A549 treated with DMSO at 1 μM for 4 hours (cell line): ENCODE data around the gene TMEM219. TPM values are rescaled to one million over a fixed set of nuclear protein-coding genes. Genes with fewer than 3 reads are reported as not detected.

ENCODE experiments used
- total RNA-seq: library from RNA; stranded (reverse); fragments of 200-300 nt; extraction: Qiagen RNA extraction; gene quantifications from 5 replicates; pipeline ENCODE4 v1.2.3, GENCODE V29; 2022; ENCODE audit warnings: low read depth

The TMEM219 gene
- 91.6 to 102 TPM (median 95.7 TPM) in 5 replicates for total RNA-seq

DNA sequence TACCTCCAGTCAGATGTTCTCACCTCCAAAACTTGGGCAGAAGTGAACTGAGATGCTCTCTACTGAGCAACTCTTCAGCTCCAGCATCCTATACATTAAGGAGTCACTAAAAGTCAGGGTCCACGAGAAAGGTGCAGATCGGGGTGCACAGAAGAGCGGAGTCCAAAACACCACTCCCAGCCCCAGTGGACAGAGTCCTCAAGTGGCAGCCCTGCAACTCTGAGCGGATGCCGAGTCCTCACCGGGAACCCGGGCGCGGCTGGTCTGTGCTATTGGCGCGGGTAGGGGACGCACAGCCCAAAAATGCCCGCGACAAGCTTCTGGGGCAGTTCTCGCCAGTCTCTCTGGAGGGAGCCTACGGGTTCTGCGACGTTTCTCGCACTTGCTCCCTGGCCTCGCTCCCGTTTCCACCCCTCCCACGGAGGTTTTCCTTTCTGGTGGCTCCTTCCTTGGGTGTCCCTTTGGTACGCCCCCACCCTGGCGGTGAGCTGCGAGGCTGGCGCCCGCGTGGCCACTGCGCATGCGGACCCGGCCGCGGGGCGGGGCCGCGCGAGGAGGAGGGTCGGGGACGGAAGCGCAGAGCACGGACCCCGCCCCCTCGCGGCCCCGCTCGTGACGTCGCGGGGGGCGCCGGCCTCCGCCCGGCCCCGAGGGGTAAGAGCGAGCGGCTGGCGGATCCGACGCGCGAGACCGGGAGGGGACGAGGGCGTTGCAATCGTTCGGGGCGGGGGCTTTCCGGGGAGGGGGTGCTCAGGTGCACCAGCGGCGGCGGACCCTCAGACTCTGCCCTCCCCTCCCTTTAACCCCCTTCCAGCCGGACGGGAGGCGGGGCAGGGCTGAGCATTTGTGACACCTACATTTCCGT is at the start of gene TMEM219:
Gene TMEM219, plus strand, starts transcription at position 601 of the 865 bp plus-strand sequence. CDS start 1,065 bp downstream, outside the sequence.

DNA sequence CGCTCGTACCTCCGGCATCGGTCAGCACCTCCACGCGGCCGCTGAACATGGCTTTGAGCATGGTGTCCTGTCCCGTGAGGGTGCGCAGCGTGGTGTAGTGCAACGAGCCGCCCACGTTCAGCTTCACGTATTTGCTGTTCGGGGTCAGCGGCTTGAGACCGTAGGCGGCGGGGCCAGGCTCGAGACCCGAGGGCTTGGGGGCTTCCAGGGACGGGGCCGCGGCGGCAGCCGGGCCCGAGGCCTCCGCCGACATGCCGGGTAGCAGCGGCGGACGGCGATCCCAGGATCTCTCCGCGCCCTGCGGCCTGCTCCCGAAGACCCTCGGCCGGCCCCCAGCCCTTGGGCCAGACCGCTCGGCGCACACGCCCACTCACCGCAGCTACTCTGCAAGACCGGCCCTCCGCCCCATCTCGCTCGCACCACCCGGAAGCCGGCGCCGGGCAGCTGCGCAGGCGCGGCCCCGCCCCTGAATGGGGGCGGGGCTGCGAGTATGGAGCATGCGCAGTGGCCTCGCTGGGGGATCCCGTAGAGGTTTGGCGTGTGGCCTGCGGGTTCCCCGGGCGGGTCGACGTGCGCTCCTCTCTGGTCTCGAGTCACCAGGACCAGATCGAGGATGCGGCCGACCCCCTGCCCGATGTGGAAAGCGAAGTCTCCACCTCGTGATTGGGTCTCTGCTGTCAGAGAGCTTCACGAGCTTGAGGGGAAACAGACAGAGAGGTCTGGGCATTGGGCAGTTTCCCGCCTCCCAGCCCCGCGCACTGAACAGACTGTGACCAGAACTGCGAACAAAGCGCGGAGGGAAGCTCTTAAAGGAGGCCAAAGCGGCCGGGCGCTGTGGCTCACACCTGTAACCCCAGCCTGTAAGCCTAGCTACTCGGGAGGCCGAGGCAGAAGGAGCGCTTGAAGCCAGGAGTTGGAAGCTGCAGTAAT is 35.8 kb upstream of the TMEM219 start, which contains the start of gene KCTD13:
Gene KCTD13, minus strand, starts transcription at position 446 of the 930 bp plus-strand sequence. Its CDS starts 193 bp downstream, at position 253.

GRCh38 chr16:29973384-29974246 is 11.7 kb downstream of the TMEM219 start, which contains the start of gene TAOK2:
TSS of gene TAOK2 (plus strand) at chr16:29973868. CDS start at chr16:29977773, 3,905 bp downstream.

DNA sequence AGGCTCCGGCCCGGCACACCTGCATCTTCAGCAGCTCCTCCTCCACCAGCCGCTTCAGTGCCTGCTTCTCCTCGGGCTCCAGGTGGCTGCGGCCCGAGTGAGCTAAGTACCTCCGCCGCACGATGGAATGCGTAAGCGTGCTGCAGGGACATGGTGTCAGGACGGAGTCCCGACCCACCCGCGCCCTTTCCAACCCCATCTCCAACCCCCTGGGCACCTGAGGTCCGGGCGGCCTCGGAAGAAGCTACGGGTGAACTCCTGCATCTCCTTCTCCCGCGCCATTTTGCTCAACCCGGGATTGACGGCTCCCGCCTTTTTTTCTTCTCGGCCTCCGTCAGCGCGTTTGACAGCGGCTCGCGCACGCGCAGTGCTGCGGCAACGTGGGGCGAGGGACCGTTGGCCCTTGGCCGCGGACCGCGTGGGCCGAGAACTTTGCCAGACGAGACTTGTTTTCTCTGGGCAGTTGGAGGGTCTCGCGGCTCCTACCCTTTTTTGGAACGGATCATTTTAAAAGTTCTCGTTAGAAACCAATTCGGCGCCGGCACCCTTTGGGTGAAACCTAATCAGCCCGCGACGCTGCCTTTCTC is 33.5 kb downstream of the TMEM219 start, which contains the start of gene HIRIP3:
Gene HIRIP3, minus strand, starts transcription at position 294 of the 587 bp plus-strand sequence. Its CDS starts 12 bp downstream, at position 282.

DNA sequence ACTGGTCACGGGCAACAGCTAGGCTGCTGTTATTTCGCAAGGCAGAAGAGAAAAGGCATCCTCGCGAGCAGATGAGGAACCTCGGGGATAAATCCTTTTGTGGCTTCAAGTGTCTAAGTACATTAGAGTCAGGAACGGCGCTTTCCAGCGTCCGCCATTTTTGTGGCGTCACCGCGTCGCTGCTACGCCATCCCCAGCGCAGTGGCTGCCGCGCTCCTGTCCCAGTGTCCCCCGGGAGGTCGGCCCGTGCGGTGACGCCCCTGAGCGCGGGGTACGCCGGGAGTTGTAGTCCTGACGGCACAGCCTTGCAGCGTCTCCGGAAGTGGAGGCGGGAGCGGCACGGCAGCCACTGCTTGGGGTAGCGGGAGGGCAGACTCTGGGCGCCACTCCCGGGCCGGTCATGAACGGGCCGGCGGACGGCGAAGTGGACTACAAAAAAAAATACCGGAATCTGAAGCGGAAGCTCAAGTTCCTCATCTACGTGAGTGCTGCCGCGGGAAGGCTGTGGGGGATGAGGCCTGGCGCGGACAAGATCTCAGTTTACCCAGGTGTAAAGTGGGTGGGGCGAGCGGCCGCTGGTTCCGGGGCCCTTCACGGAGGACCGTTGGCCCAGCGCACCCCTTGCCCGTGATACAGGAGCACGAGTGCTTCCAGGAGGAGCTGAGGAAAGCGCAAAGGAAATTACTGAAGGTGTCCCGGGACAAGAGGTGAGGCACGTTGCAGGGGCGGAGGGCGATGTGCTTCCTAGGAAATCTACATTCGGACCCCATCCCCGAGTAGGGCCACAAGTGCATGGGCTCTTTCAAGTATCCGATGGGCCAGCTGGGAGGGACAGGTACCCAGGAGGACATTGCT is 34.3 kb downstream of the TMEM219 start, which contains the start of gene INO80E:
Gene INO80E, plus strand, starts transcription at position 331 of the 855 bp plus-strand sequence. Its CDS starts 70 bp downstream, at position 401.

GRCh38 chr16:30010844-30011713 is 49.2 kb downstream of the TMEM219 start, which contains the start of gene DOC2A:
TSS of gene DOC2A (minus strand) at chr16:30011027. CDS start at chr16:30010222, 805 bp downstream.

Other genes with a start within 250 kb of the TMEM219 start
- gene C16orf54, start 216.1 kb upstream of the TMEM219 start, total RNA-seq = not detected in 5 replicates
- not detected in 5 replicates for gene ZG16, start 183.8 kb upstream of the TMEM219 start, total RNA-seq
- gene KIF22, start 171.3 kb upstream of the TMEM219 start, total RNA-seq = 87.1 to 102 TPM (median 95.2 TPM) in 5 replicates
- 180 to 210 TPM (median 192 TPM) in 5 replicates for gene MAZ, start 155.6 kb upstream of the TMEM219 start, total RNA-seq
- gene PRRT2, start 149.9 kb upstream of the TMEM219 start, total RNA-seq = 0.30 to 0.43 TPM (median 0.34 TPM) in 5 replicates
- gene PAGR1, start 145.9 kb upstream of the TMEM219 start, total RNA-seq = 36.8 to 51.9 TPM (median 45.4 TPM) in 5 replicates
- gene MVP, start 141.6 kb upstream of the TMEM219 start, total RNA-seq = 116 to 134 TPM (median 120 TPM) in 5 replicates
- 73.6 to 101 TPM (median 98.3 TPM) in 5 replicates for gene CDIPT, start 98.9 kb upstream of the TMEM219 start, total RNA-seq
- gene SEZ6L2, start 62.5 kb upstream of the TMEM219 start, total RNA-seq = 20.8 to 24.4 TPM (median 21.7 TPM) in 5 replicates
- gene ASPHD1, start 61.6 kb upstream of the TMEM219 start, total RNA-seq = 23.0 to 29.4 TPM (median 26.9 TPM) in 5 replicates
- gene KCTD13, start 35.9 kb upstream of the TMEM219 start, total RNA-seq = 15.4 to 21.6 TPM (median 19.2 TPM) in 5 replicates
- gene TAOK2, start 11.8 kb downstream of the TMEM219 start, total RNA-seq = 31.2 to 38.4 TPM (median 34.6 TPM) in 5 replicates
- gene HIRIP3, start 33.5 kb downstream of the TMEM219 start, total RNA-seq = 13.2 to 17.1 TPM (median 14.0 TPM) in 5 replicates
- gene INO80E, start 34.2 kb downstream of the TMEM219 start, total RNA-seq = 99.8 to 115 TPM (median 105 TPM) in 5 replicates
- 1.5 to 3.0 TPM (median 2.6 TPM) in 5 replicates for gene DOC2A, start 48.9 kb downstream of the TMEM219 start, total RNA-seq
- not detected in 5 replicates for gene C16orf92, start 61.1 kb downstream of the TMEM219 start, total RNA-seq
- 0.31 to 0.68 TPM (median 0.43 TPM) in 5 replicates for gene TLCD3B, start 69.2 kb downstream of the TMEM219 start, total RNA-seq
- 1,690 to 2,030 TPM (median 1,847 TPM) in 5 replicates for gene ALDOA, start 103.7 kb downstream of the TMEM219 start, total RNA-seq
- gene PPP4C, start 113.9 kb downstream of the TMEM219 start, total RNA-seq = 123 to 149 TPM (median 135 TPM) in 5 replicates
- gene TBX6, start 129.8 kb downstream of the TMEM219 start, total RNA-seq = 0.20 to 0.45 TPM (median 0.25 TPM) in 5 replicates
- gene YPEL3, start 134.1 kb downstream of the TMEM219 start, total RNA-seq = 6.7 to 11.1 TPM (median 8.9 TPM) in 5 replicates
- gene GDPD3, start 151.5 kb downstream of the TMEM219 start, total RNA-seq = 1.5 to 2.8 TPM (median 2.0 TPM) in 5 replicates
- gene MAPK3, start 161.1 kb downstream of the TMEM219 start, total RNA-seq = 33.7 to 37.8 TPM (median 36.7 TPM) in 5 replicates
- gene CORO1A, start 221.5 kb downstream of the TMEM219 start, total RNA-seq = 2.9 to 4.0 TPM (median 3.5 TPM) in 5 replicates
- 163 to 214 TPM (median 202 TPM) in 5 replicates for gene BOLA2B, start 231.6 kb downstream of the TMEM219 start, total RNA-seq
- 6.8 to 22.9 TPM (median 9.4 TPM) in 5 replicates for gene SLX1A, start 231.8 kb downstream of the TMEM219 start, total RNA-seq
- 5.6 to 13.9 TPM (median 9.3 TPM) in 5 replicates for gene SULT1A3, start 237.2 kb downstream of the TMEM219 start, total RNA-seq